ENCODE results near the gene HTR4. TPM values are rescaled to one million over a fixed set of nuclear protein-coding genes. Genes with fewer than 3 reads are reported as not detected.

The HTR4 gene
- polyA plus RNA-seq, 1 of the 3 experiments (the other 2 are of a cell fraction): not detected

DNA sequence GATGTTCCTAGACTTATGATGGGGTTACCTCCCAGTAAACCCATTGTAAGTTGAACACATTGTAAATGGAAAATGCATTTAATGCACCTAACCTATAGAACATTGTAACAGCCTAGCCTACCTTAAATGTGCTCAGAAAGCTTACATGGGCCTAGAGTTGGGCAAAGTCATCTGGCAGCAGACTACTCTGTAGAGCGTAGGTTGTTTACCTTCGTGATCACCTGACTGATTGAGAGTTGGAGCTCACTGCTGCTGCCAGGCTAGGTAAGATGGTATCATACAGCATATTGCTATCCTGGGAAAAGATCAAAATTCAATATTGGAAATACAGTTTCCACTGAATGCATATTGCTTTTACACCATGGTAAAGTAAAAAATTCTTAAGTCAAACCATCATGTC is 95.4 kb downstream of the HTR4 start:
- Histone ChIP-seq H4K20me1 (ENCODE audit: insufficient read depth) (no peaks in the 10 kb centered on the region), H3K4me1 (ENCODE audit: control insufficient read depth in 1 of 2, insufficient read depth in 2 of 2, low read depth in 1 of 2, low read length in 1 of 2) (no peaks in the 10 kb centered on the region), H3K4me2 (no peak overlapping the region), H3K79me2 (ENCODE audit: insufficient read depth) (no peaks in the 10 kb centered on the region), H3K9me2 (no peaks in the 10 kb centered on the region), H3K27ac (ENCODE audit: low read depth in 2 of 2, low read length in 1 of 2) (no peak overlapping the region), H3K4me3 (ENCODE audit: low read depth in 2 of 2, low read length in 1 of 2) (no peak overlapping the region), H3F3A (replicated peaks; ENCODE audit: insufficient read depth) (no peaks in the 10 kb centered on the region), H3K27me3 (ENCODE audit: insufficient read depth) (no peaks in the 10 kb centered on the region), H3K36me3 (replicated peaks in 1 of 2; ENCODE audit: control insufficient read depth in 1 of 2, insufficient read depth in 2 of 2, low read length in 1 of 2) (no peaks in the 10 kb centered on the region), H3K9me3 (no peaks in the 10 kb centered on the region), H2AFZ (ENCODE audit: low read depth) (no peak overlapping the region), H3K9ac (no peak overlapping the region)
- TF ChIP-seq, protein P1, sequence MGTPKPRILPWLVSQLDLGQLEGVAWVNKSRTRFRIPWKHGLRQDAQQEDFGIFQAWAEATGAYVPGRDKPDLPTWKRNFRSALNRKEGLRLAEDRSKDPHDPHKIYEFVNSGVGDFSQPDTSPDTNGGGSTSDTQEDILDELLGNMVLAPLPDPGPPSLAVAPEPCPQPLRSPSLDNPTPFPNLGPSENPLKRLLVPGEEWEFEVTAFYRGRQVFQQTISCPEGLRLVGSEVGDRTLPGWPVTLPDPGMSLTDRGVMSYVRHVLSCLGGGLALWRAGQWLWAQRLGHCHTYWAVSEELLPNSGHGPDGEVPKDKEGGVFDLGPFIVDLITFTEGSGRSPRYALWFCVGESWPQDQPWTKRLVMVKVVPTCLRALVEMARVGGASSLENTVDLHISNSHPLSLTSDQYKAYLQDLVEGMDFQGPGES (IDR thresholded peaks at IDR 0.05; ENCODE audit: low read depth, low read length): no peak
- no peak for TF ChIP-seq SMC3 (IDR thresholded peaks at IDR 0.05; ENCODE audit: low read depth, low read length)
- TF ChIP-seq MXI1 (IDR thresholded peaks at IDR 0.05; ENCODE audit: low read depth, low read length): no peak
- TF ChIP-seq TEAD4 (IDR thresholded peaks at IDR 0.05; ENCODE audit: borderline replicate concordance, insufficient read depth): no peak
- TF ChIP-seq FOXJ3 (CRISPR knock-in tag; IDR thresholded peaks at IDR 0.05): no peak
- TF ChIP-seq RAD21 (IDR thresholded peaks at IDR 0.05; ENCODE audit: low read length): no peak
- TF ChIP-seq, protein P2, sequence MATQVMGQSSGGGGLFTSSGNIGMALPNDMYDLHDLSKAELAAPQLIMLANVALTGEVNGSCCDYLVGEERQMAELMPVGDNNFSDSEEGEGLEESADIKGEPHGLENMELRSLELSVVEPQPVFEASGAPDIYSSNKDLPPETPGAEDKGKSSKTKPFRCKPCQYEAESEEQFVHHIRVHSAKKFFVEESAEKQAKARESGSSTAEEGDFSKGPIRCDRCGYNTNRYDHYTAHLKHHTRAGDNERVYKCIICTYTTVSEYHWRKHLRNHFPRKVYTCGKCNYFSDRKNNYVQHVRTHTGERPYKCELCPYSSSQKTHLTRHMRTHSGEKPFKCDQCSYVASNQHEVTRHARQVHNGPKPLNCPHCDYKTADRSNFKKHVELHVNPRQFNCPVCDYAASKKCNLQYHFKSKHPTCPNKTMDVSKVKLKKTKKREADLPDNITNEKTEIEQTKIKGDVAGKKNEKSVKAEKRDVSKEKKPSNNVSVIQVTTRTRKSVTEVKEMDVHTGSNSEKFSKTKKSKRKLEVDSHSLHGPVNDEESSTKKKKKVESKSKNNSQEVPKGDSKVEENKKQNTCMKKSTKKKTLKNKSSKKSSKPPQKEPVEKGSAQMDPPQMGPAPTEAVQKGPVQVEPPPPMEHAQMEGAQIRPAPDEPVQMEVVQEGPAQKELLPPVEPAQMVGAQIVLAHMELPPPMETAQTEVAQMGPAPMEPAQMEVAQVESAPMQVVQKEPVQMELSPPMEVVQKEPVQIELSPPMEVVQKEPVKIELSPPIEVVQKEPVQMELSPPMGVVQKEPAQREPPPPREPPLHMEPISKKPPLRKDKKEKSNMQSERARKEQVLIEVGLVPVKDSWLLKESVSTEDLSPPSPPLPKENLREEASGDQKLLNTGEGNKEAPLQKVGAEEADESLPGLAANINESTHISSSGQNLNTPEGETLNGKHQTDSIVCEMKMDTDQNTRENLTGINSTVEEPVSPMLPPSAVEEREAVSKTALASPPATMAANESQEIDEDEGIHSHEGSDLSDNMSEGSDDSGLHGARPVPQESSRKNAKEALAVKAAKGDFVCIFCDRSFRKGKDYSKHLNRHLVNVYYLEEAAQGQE (IDR thresholded peaks at IDR 0.05; ENCODE audit: low read depth, low read length): no peak
- no peak for TF ChIP-seq RFX5 (IDR thresholded peaks at IDR 0.05; ENCODE audit: low read length)
- POLR2A ChIA-PET: no interaction called here
- CTCF ChIA-PET: no interaction called here
- 42% methylated on average over 2 of the region's 2 CpGs for WGBS (ENCODE audit: low lambda C conversion rate)
- DNase-seq: no peak

DNA sequence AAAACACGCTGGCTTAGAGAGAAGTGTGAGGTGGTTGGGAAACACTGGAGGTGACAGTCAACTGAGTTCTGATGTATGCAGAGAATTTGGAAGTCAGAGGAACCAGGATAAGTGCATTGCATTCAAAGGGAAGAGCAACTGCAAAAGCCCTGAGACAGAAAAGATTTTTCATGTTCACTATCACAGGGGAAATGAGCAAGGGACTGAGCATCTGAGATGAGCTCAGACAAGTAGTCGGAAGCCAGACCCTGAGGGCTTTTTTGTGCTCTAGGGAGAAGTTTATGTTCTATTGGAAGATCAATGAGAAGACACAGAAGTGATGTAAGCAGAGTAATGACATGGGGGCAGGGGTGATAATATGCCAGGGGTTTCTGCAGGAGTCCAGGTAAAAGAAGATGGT is 97.5 kb downstream of the HTR4 start:
- no peaks in the 10 kb centered on the region for H3K27me3 ChIP-seq (ENCODE audit: insufficient read depth)
- H3K9me2 ChIP-seq: no peaks in the 10 kb centered on the region
- no peak overlapping the region for H3K27ac ChIP-seq (ENCODE audit: low read depth in 2 of 2, low read length in 1 of 2)
- no peak overlapping the region for H3K4me3 ChIP-seq (ENCODE audit: low read depth in 2 of 2, low read length in 1 of 2)
- no peak overlapping the region for H3K9ac ChIP-seq
- ChIA-PET CTCF (interaction anchor here (1.7 kb wide), 1 partner anchor 174 kb away, joined by 6 read pairs; no protein-coding TSS in a partner anchor), POLR2A (no interaction called here)
- no peaks in the 10 kb centered on the region for H3K4me1 ChIP-seq (ENCODE audit: control insufficient read depth in 1 of 2, insufficient read depth in 2 of 2, low read depth in 1 of 2, low read length in 1 of 2)
- H3K4me2 ChIP-seq: no peak overlapping the region
- no peaks in the 10 kb centered on the region for H3F3A ChIP-seq (replicated peaks; ENCODE audit: insufficient read depth)
- H4K20me1 ChIP-seq (ENCODE audit: insufficient read depth): no peaks in the 10 kb centered on the region
- H3K79me2 ChIP-seq (ENCODE audit: insufficient read depth): no peaks in the 10 kb centered on the region
- TF ChIP-seq JUND (IDR thresholded peaks at IDR 0.05): no peak
- TF ChIP-seq RAD21 (IDR thresholded peaks at IDR 0.05; ENCODE audit: low read length): no peak
- no peak for TF ChIP-seq NFIC (IDR thresholded peaks at IDR 0.05; ENCODE audit: borderline replicate concordance)
- TF ChIP-seq, protein P3, sequence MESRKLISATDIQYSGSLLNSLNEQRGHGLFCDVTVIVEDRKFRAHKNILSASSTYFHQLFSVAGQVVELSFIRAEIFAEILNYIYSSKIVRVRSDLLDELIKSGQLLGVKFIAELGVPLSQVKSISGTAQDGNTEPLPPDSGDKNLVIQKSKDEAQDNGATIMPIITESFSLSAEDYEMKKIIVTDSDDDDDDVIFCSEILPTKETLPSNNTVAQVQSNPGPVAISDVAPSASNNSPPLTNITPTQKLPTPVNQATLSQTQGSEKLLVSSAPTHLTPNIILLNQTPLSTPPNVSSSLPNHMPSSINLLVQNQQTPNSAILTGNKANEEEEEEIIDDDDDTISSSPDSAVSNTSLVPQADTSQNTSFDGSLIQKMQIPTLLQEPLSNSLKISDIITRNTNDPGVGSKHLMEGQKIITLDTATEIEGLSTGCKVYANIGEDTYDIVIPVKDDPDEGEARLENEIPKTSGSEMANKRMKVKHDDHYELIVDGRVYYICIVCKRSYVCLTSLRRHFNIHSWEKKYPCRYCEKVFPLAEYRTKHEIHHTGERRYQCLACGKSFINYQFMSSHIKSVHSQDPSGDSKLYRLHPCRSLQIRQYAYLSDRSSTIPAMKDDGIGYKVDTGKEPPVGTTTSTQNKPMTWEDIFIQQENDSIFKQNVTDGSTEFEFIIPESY (IDR thresholded peaks at IDR 0.05; ENCODE audit: borderline replicate concordance, low read depth): no peak
- no peak for TF ChIP-seq FOSL2 (IDR thresholded peaks at IDR 0.05; ENCODE audit: borderline replicate concordance, low read depth)
- TF ChIP-seq TEAD4 (IDR thresholded peaks at IDR 0.05; ENCODE audit: borderline replicate concordance, insufficient read depth): no peak
- no peak for TF ChIP-seq FOXJ3 (CRISPR knock-in tag; IDR thresholded peaks at IDR 0.05)
- no peak for DNase-seq
- H3K9me3 ChIP-seq: no peaks in the 10 kb centered on the region
- no peaks in the 10 kb centered on the region for H3K36me3 ChIP-seq (replicated peaks in 1 of 2; ENCODE audit: control insufficient read depth in 1 of 2, insufficient read depth in 2 of 2, low read length in 1 of 2)
- H2AFZ ChIP-seq (ENCODE audit: low read depth): no peak overlapping the region
- 15% methylated on average over 2 of the region's 2 CpGs for WGBS (ENCODE audit: low lambda C conversion rate)

Data from SK-N-SH (cell line).